Type B pancreatic cell (in vitro differentiated cells): ENCODE results near the gene TCFL5. TPM values are rescaled to one million over a fixed set of nuclear protein-coding genes. Genes with fewer than 3 reads are reported as not detected.

ENCODE experiments used
- DNase-seq: peaks from one replicate; pipeline ENCODE4 v3.0.0; 2021; ENCODE audit warnings: mixed read lengths; ENCODE audit not compliant: unreplicated experiment; ENCODE audit errors: extremely low spot score
- H3K27ac Mint-ChIP-seq: 2 replicates; pipeline ENCODE4 v1.8.0; 2021; ENCODE audit warnings: mild to moderate bottlenecking, mixed read lengths
- H3K27me3 Mint-ChIP-seq: 2 replicates; pipeline ENCODE4 v1.8.0; 2021; ENCODE audit warnings: mixed read lengths
- H3K36me3 Mint-ChIP-seq: 2 replicates; pipeline ENCODE4 v1.8.0; 2021; ENCODE audit warnings: mixed read lengths
- H3K4me1 Mint-ChIP-seq: one replicate; pipeline ENCODE4 v1.8.0; 2021; ENCODE audit warnings: mixed read lengths; ENCODE audit not compliant: unreplicated experiment
- H3K4me3 Mint-ChIP-seq: 2 replicates; pipeline ENCODE4 v1.8.0; 2021; ENCODE audit warnings: mild to moderate bottlenecking, mixed read lengths
- H3K9me3 Mint-ChIP-seq: 2 replicates; pipeline ENCODE4 v1.8.0; 2021; ENCODE audit warnings: mixed read lengths
- total RNA-seq: library from RNA; stranded (reverse); gene quantifications from 2 replicates; pipeline ENCODE4 v1.2.1, GENCODE V29; 2021; ENCODE audit warnings: low replicate concordance
- TF ChIP-seq, protein P1 (sequence below): fragments of 200-600 bp; sonication (generic); conservative IDR thresholded peaks from 2 replicates; pipeline ENCODE4 v1.5.0; 2021; ENCODE audit warnings: antibody characterized with exemption, mild to moderate bottlenecking

The TCFL5 gene
- total RNA-seq, 1 donor from 2014 or later: 11.8 TPM

GRCh38 chr20:62860924-62861691, 514 bp downstream of the TCFL5 start:
- Mint-ChIP-seq H3K27me3 (peaks cover 18% of the 10 kb centered on the region), H3K27ac (no peak overlapping the region), H3K4me3 (no peak overlapping the region), H3K4me1 (peaks cover 20% of the 10 kb centered on the region), H3K9me3 (no peaks in the 10 kb centered on the region), H3K36me3 (peaks cover 19% of the 10 kb centered on the region)
- TF ChIP-seq, protein P1, sequence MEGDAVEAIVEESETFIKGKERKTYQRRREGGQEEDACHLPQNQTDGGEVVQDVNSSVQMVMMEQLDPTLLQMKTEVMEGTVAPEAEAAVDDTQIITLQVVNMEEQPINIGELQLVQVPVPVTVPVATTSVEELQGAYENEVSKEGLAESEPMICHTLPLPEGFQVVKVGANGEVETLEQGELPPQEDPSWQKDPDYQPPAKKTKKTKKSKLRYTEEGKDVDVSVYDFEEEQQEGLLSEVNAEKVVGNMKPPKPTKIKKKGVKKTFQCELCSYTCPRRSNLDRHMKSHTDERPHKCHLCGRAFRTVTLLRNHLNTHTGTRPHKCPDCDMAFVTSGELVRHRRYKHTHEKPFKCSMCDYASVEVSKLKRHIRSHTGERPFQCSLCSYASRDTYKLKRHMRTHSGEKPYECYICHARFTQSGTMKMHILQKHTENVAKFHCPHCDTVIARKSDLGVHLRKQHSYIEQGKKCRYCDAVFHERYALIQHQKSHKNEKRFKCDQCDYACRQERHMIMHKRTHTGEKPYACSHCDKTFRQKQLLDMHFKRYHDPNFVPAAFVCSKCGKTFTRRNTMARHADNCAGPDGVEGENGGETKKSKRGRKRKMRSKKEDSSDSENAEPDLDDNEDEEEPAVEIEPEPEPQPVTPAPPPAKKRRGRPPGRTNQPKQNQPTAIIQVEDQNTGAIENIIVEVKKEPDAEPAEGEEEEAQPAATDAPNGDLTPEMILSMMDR: no peak
- DNase-seq: no peak

DNA sequence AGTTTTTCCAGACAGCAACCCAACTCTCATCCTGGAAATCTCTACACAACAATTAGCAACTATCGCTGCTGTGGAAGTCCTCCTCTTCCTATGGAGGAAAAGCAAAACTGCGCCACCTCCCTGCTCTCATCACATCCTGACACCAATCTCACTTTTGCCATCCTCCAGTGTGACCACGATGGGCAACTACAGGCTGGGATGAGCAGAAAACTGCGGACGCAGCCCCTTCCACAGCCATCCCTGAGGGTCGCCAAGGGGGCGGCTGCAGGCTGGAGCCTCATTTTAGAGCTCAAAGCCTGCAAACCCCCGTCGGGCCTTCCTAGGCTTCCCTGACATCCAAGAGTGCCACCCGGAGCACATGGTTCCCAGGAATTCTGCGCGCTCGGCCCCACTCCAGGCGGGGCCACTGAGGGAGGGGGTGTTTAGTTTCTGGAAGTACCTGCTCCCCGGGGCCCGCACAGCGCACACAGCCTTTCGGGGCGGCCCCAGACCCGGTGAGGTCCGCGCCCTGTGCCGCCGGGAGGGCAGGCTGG, 1.2 kb downstream of the TCFL5 start:
- H3K4me1 Mint-ChIP-seq: peaks cover 20% of the 10 kb centered on the region
- H3K4me3 Mint-ChIP-seq: peak overlapping the region; percentile 85
- H3K9me3 Mint-ChIP-seq: no peaks in the 10 kb centered on the region
- TF ChIP-seq, protein P1: no peak
- peaks cover 19% of the 10 kb centered on the region for H3K36me3 Mint-ChIP-seq
- no peak for DNase-seq
- peaks cover 18% of the 10 kb centered on the region for H3K27me3 Mint-ChIP-seq
- H3K27ac Mint-ChIP-seq: peak overlapping the region; percentile 36

DNA sequence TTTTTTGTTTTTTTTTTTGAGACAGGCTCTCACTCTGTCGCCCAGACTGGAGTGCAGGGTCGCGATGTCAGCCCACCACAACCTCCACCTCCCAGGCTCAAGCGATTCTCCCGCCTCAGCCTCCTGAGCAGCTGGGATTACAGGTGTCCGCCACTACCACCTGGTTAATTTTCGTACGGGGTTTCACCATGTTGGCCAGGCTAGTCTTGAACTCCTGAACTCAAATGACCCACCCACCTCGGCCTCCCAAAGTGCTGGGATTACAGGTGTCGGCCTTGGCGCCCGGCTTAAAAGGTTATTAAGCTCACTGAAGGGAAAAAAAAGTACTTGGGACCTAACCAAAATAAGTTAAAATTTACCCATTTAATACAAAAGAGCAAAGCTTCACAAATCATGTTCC, 1.9 kb downstream of the TCFL5 start:
- Mint-ChIP-seq H3K27ac (no peak overlapping the region), H3K36me3 (peaks cover 21% of the 10 kb centered on the region), H3K27me3 (peaks cover 18% of the 10 kb centered on the region), H3K9me3 (no peaks in the 10 kb centered on the region), H3K4me1 (peaks cover 20% of the 10 kb centered on the region), H3K4me3 (peak overlapping the region; percentile 85)
- TF ChIP-seq, protein P1: no peak
- DNase-seq: no peak

- TF ChIP-seq, protein P1: no peak
- Mint-ChIP-seq H3K4me3 (peak overlapping the region; percentile 65), H3K27me3 (peaks cover 18% of the 10 kb centered on the region), H3K27ac (no peak overlapping the region), H3K9me3 (no peaks in the 10 kb centered on the region), H3K4me1 (peaks cover 20% of the 10 kb centered on the region), H3K36me3 (peaks cover 26% of the 10 kb centered on the region)
- DNase-seq: no peak
Observed at GRCh38 chr20:62858058-62858830, 3.4 kb downstream of the TCFL5 start.

DNA sequence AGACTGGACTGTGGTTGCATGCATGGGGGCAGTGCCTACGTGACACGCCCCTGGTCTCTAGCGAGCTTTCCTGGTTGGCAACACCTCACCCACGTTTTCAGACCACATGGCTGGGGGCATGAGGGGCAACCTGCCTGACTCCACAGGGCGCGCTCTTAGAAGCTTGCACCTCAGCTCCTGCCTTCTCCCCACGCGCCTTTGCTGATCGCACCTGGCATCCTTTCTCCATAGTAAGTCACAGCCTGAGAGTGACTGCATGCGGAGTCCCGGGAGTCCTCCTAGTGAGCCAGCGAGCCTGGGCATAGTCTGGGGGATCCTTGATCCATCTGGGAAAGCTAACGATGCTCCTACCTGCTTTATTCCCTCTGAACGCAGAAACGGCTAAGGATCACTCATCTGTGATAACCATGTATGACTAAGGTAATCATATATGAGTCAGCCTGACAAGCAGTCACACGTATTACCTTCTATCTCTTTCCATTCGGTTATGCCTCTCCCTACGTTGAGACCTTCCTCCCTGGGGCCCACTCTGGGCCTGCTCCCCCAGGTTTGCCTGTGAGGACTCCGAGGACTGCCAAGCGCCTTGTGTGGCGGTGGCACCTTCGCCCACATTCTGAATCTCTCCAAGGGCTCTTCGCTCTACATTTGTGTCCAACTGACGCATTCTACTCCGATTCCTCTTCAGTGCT, 4.5 kb downstream of the TCFL5 start:
- H3K27ac Mint-ChIP-seq: no peak overlapping the region
- H3K36me3 Mint-ChIP-seq: peaks cover 21% of the 10 kb centered on the region
- H3K27me3 Mint-ChIP-seq: peaks cover 14% of the 10 kb centered on the region

More for the DNA sequence above, 4.5 kb downstream of the TCFL5 start:
- Mint-ChIP-seq H3K4me1 (peaks cover 14% of the 10 kb centered on the region), H3K9me3 (no peaks in the 10 kb centered on the region), H3K4me3 (no peak overlapping the region)
- TF ChIP-seq, protein P1: no peak
- DNase-seq: no peak
